Measurements from ENCODE around the gene CLSTN2.

Gene CLSTN2

DNA sequence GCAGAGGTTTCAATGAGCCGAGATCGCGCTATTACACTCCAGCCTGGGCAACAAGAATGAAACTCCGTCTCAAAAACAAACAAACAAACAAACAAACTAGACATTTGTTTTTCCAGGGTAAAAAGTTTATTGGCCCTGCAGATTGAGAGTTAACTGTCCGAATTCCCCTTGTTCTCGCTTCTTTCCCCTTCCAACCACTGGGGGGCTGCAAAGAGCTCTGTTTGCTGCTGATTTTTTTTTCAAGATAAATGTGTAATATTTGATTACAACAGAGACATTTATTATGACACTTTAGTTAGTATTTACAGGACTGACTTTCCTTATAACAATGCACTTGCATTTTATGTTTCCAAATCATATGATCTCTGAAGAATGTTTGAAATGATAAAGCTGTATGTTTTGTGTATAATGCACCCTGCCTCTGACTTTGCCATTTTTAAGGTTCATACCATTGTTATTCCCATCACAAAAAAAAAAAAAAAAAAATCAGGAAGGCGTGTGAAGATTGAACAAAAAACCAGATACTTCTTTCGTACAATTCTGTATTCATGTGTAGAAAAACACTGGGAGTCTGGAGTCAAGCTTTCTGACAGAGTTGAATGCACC, 2.8 kb downstream of the CLSTN2 start:
- Mint-ChIP-seq H3K27me3 (ENCODE audit: low read depth) (peaks cover 51% of the 10 kb centered on the region), H3K36me3 (ENCODE audit: low read depth) (no peaks in the 10 kb centered on the region), H3K4me3 (peak overlapping the region; percentile 57 to 85 (median 78)), H3K27ac (no peak overlapping the region), H3K9me3 (no peaks in the 10 kb centered on the region), H3K4me1 (peaks cover 34% of the 10 kb centered on the region)
- TF ChIP-seq CTCF (IDR thresholded peaks at IDR 0.05; ENCODE audit: unreplicated experiment in 3 of 3): peak; percentile 74 to 85 (median 78)

DNA sequence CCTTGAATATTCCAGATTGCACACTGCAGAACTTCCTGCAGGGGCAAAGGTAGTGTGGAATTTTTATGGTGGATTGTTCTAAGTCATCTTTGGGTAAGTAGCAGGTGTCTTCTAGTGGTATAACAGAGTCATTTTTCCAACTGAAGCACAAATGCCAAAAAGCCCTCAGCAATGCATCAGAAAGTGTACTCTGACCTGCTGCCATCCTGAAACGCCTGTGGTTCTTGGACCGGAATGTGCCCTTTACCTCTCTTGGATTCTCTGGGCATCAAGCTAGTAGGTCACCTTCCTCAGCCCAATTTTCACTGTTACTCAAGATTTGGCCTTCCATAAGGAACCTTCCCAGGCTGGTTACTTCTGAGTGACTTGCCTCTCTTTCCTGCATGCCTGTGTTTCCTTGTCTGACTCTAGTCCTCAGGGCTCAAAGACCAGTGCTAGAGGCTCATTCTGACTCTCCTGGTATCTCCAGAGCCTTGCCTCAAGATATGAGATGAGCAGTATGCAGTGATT, 4.8 kb downstream of the CLSTN2 start:
- Mint-ChIP-seq H3K4me1 (peaks cover 34% of the 10 kb centered on the region), H3K4me3 (peak overlapping the region in 1 of 3 experiments; percentile 15), H3K9me3 (no peaks in the 10 kb centered on the region), H3K27ac (no peak overlapping the region), H3K27me3 (ENCODE audit: low read depth) (peaks cover 52% of the 10 kb centered on the region), H3K36me3 (ENCODE audit: low read depth) (no peaks in the 10 kb centered on the region)
- no peak for TF ChIP-seq CTCF (IDR thresholded peaks at IDR 0.05; ENCODE audit: unreplicated experiment in 3 of 3)

- no peak for TF ChIP-seq CTCF (IDR thresholded peaks at IDR 0.05; ENCODE audit: unreplicated experiment in 3 of 3)
- Mint-ChIP-seq H3K27ac (no peak overlapping the region), H3K4me1 (peaks cover 34% of the 10 kb centered on the region), H3K36me3 (ENCODE audit: low read depth) (no peaks in the 10 kb centered on the region), H3K9me3 (no peaks in the 10 kb centered on the region), H3K27me3 (ENCODE audit: low read depth) (peaks cover 53% of the 10 kb centered on the region), H3K4me3 (no peak overlapping the region)
Observed at GRCh38 chr3:139940622-139941021, 5.6 kb downstream of the CLSTN2 start.

- no peak overlapping the region for H3K27ac Mint-ChIP-seq
- H3K4me1 Mint-ChIP-seq: peaks cover 25% of the 10 kb centered on the region
- no peak overlapping the region for H3K4me3 Mint-ChIP-seq
- H3K9me3 Mint-ChIP-seq: no peaks in the 10 kb centered on the region
- TF ChIP-seq CTCF (IDR thresholded peaks at IDR 0.05; ENCODE audit: unreplicated experiment in 3 of 3): no peak
- H3K27me3 Mint-ChIP-seq (ENCODE audit: low read depth): peaks cover 44% of the 10 kb centered on the region
- no peaks in the 10 kb centered on the region for H3K36me3 Mint-ChIP-seq (ENCODE audit: low read depth)
Observed at GRCh38 chr3:139941580-139941979, 6.6 kb downstream of the CLSTN2 start.

DNA sequence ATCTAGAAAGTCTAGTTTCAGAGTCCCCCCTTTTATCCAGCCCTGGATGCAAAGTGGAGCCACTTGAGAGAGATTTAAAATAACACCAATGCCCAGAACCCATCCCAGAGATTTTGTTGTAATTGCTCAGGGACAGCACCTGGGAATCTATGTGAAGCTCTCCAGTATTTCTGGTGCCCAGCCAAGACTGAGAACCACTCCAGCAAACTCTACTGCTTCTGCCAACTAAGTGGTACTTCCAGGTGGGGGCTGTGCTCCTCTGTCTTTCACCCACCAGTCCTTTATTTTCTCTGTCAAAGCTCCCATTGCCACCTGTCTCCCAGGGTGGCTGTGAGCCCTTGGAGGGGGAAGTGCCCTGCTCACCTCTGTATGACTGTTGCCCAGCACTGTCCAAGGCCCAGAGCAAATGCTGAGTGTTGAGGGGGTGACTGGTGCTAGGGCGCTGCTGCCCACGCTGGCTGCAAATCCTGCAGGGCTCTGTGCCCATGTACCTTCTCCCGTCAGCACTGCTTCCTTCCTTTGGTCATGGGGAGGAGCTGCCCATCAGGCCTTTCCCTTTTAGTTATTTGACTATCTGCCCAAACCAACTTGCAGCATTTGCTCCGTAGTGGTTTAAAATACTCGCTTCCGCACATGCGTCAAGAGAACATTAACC, 9.4 kb downstream of the CLSTN2 start:
- no peak overlapping the region for H3K27ac Mint-ChIP-seq
- H3K4me1 Mint-ChIP-seq: peaks cover 7% of the 10 kb centered on the region
- H3K27me3 Mint-ChIP-seq (ENCODE audit: low read depth): peaks cover 25% of the 10 kb centered on the region
- TF ChIP-seq CTCF (IDR thresholded peaks at IDR 0.05; ENCODE audit: unreplicated experiment in 3 of 3): no peak
- no peak overlapping the region for H3K4me3 Mint-ChIP-seq
- H3K9me3 Mint-ChIP-seq: no peaks in the 10 kb centered on the region
- H3K36me3 Mint-ChIP-seq (ENCODE audit: low read depth): no peaks in the 10 kb centered on the region

- H3K9me3 Mint-ChIP-seq: no peaks in the 10 kb centered on the region
- no peak overlapping the region for H3K27ac Mint-ChIP-seq
- no peaks in the 10 kb centered on the region for H3K36me3 Mint-ChIP-seq (ENCODE audit: low read depth)
- peaks cover 29% of the 10 kb centered on the region for H3K27me3 Mint-ChIP-seq (ENCODE audit: low read depth)
- peaks cover 4% of the 10 kb centered on the region for H3K4me1 Mint-ChIP-seq
- no peak for TF ChIP-seq CTCF (IDR thresholded peaks at IDR 0.05; ENCODE audit: unreplicated experiment in 3 of 3)
- H3K4me3 Mint-ChIP-seq: no peak overlapping the region
Observed at GRCh38 chr3:139945386-139945785, 10.4 kb downstream of the CLSTN2 start.
